ENCODE data around the gene KCNQ1. TPM values are rescaled to one million over a fixed set of nuclear protein-coding genes. Genes with fewer than 3 reads are reported as not detected.

KCNQ1 gene
- total RNA-seq, 1 experiment from 2014 or later: 2.3 TPM

GRCh38 chr11:2686360-2687222 is 241.8 kb downstream of the KCNQ1 start:
- Histone ChIP-seq H2BK5ac (ENCODE audit: insufficient read length, low read length) (no peak overlapping the region), H4K20me1 (ENCODE audit: control insufficient read depth, insufficient read depth, insufficient read length) (no peaks in the 10 kb centered on the region), H3K18ac (ENCODE audit: insufficient read length, low read depth, low read length) (no peak overlapping the region), H3T11ph (ENCODE audit: low read length) (no peak overlapping the region), H3K79me1 (ENCODE audit: insufficient read depth, low read depth, low read length, poor library complexity, severe bottlenecking) (no peaks in the 10 kb centered on the region), H3K79me2 (ENCODE audit: insufficient read depth, low read length) (no peaks in the 10 kb centered on the region; the same call in 1 of the 2 replicates), H3K9me3 (ENCODE audit: control insufficient read depth, low read depth, low read length) (no peaks in the 10 kb centered on the region), H2BK120ac (ENCODE audit: low read depth, low read length, poor library complexity, severe bottlenecking) (no peak overlapping the region), H3K27ac (ENCODE audit: insufficient read length, low read depth, low read length) (no peak overlapping the region), H3K4me1 (ENCODE audit: insufficient read depth, low read length) (peaks cover 24% of the 10 kb centered on the region; the same call in 1 of the 2 replicates), H3K4me2 (ENCODE audit: insufficient read depth, insufficient read length, low read length) (no peak overlapping the region), H3K9ac (ENCODE audit: extremely low read depth, insufficient read length, low read length) (no peak overlapping the region), H2BK12ac (ENCODE audit: insufficient read length, low read depth, low read length) (no peak overlapping the region), H3K14ac (ENCODE audit: insufficient read depth, low read length) (peak overlapping the region; percentile 34; the same call in 1 of the 2 replicates), H4K8ac (replicated peaks; ENCODE audit: insufficient read length, low read depth, low read length) (no peak overlapping the region), H2BK15ac (ENCODE audit: low read depth, low read length) (no peak overlapping the region), H3K4ac (ENCODE audit: low read depth, low read length) (no peak overlapping the region), H2AK5ac (ENCODE audit: insufficient read length, low read length) (no peak overlapping the region), H4K5ac (ENCODE audit: insufficient read length, low read depth, low read length) (no peak overlapping the region), H3K23me2 (ENCODE audit: insufficient read length, low read depth, low read length, poor library complexity, severe bottlenecking) (no peaks in the 10 kb centered on the region), H2BK20ac (ENCODE audit: low read depth, low read length, poor library complexity, severe bottlenecking) (no peak overlapping the region), H3K23ac (ENCODE audit: insufficient read length, low read depth, low read length) (no peak overlapping the region), H2AFZ (ENCODE audit: low read length) (no peak overlapping the region), H3K27me3 (ENCODE audit: insufficient read depth, low read length) (no peaks in the 10 kb centered on the region), H4K91ac (ENCODE audit: insufficient read length, low read depth, low read length) (no peak overlapping the region), H3K56ac (ENCODE audit: insufficient read length, low read depth, low read length) (no peak overlapping the region)
- Mint-ChIP-seq H3K9me3 (no peaks in the 10 kb centered on the region), H3K27me3 (ENCODE audit: low read depth) (peaks cover 15% of the 10 kb centered on the region), H3K27ac (no peak overlapping the region), H3K4me1 (peaks cover 65 to 78% of the 10 kb centered on the region in 2 experiments), H3K36me3 (ENCODE audit: insufficient read depth in 1 of 3, low read depth in 3 of 3) (peaks cover 5 to 9% (median 5%) of the 10 kb centered on the region in 3 experiments), H3K4me3 (no peak overlapping the region; a peak in 1 of 5 replicates)
- DNase-seq: no peak
- no peak for TF ChIP-seq CTCF (conservative IDR thresholded peaks at IDR 0.05)
- no CpG with 5 or more reads among the region's 7 CpGs for WGBS (ENCODE audit: extremely low coverage, insufficient read length, low lambda C conversion rate)

Data from H9 (cell line).